Ishikawa (cell line): ENCODE results near the gene LRRC10B.

Source experiments
- CREB1 ChIP-seq: IDR thresholded peaks from 2 replicates; pipeline ENCODE4 v1.6.1; 2012; ENCODE audit warnings: low read depth
- EP300 ChIP-seq: IDR thresholded peaks from 2 replicates; pipeline ENCODE4 v1.6.1; 2012; ENCODE audit warnings: borderline replicate concordance
- RAD21 ChIP-seq: IDR thresholded peaks from 2 replicates; pipeline ENCODE4 v1.6.1; 2012; ENCODE audit warnings: low read depth
- TCF12 ChIP-seq: IDR thresholded peaks from 2 replicates; pipeline ENCODE4 v1.6.1; 2012; ENCODE audit warnings: low read depth
- TEAD4 ChIP-seq: IDR thresholded peaks from 2 replicates; pipeline ENCODE4 v1.6.1; 2012

GRCh38 chr11:61484541-61484940 lies 24.0 kb upstream of the LRRC10B start:
- TF ChIP-seq RAD21 (no peak), TEAD4 (no peak), EP300 (no peak), TCF12 (no peak), CREB1 (no peak)
